HFF-Myc (cell line): Measurements from ENCODE around the gene PLP2.

Experiments
- DNase-seq: peaks from one replicate; pipeline ENCODE4 v3.0.0-alpha.2; 2011; ENCODE audit warnings: low read depth; ENCODE audit errors: extremely low read depth
- H3K4me3 ChIP-seq: replicated peaks from 2 replicates; pipeline ENCODE4 v1.5.1; 2011; ENCODE audit warnings: low read depth, mild to moderate bottlenecking, control low read depth, low read length
- CTCF ChIP-seq: IDR thresholded peaks from 2 replicates; pipeline ENCODE4 v1.5.1; 2012; ENCODE audit warnings: mild to moderate bottlenecking, low read depth, low read length, control low read depth; ENCODE audit errors: missing control alignments

The PLP2 gene

DNA sequence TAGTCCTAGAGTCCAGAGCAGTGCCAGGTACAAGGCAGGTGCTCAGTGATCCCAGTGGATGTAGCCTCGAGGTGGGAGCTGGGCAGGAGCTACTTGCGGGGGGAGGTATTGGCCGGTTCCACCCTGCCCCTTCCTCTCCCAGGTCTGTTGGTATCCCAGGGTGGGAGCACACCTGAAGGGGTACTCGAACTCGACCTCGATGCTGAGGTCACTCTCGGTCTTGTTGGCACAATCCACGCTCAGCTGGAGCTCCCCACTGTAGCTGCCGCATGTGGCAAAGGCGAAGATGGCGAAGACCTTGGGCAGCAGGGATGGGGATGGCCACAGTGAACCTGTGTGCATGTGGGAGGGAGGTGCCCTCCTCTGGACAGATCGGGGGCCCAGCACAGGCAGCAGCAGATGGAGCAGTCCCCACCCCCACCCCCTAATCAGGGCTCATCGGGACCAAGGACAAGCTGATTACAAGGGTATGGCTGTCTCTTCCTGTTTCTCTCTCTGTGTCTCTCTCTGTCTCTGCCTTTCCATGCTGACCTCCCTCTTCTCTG lies 25.9 kb downstream of the PLP2 start:
- DNase-seq = no peak
- TF ChIP-seq CTCF = no peak
- no peak overlapping the region for H3K4me3 ChIP-seq

GRCh38 chrX:49198540-49199314 lies 27.0 kb downstream of the PLP2 start:
- H3K4me3 ChIP-seq = no peak overlapping the region
- no peak for DNase-seq
- TF ChIP-seq CTCF = no peak

DNA sequence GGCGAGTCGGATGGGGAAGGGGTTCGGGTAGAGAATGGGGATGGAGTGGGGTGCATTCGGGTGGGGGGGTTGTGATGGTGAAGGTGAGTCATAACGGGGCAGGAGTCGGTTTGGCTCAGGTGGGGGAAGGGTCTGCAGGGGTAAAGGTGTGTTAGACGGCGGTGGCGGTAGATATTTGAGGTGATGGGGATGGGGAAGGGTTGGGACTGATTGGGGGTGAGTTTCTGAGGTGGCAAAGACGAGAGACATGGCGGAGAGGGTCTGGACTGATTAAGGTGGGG lies 27.6 kb downstream of the PLP2 start:
- TF ChIP-seq CTCF = no peak
- no peak for DNase-seq
- H3K4me3 ChIP-seq = no peak overlapping the region

GRCh38 chrX:49199906-49200771 lies 28.4 kb downstream of the PLP2 start, which contains the start of gene SYP:
TSS of gene SYP (minus strand) at chrX:49200193. CDS start at chrX:49200186, 7 bp downstream.
- no peak within 1 kb of the TSS; the same call in 1 of the 2 replicates for H3K4me3 ChIP-seq
- no peak for TF ChIP-seq CTCF
- DNase-seq = no peak

- no peak overlapping the region for H3K4me3 ChIP-seq
- TF ChIP-seq CTCF = no peak
- DNase-seq = no peak
Measured at GRCh38 chrX:49202022-49202421, 30.3 kb downstream of the PLP2 start.

DNA sequence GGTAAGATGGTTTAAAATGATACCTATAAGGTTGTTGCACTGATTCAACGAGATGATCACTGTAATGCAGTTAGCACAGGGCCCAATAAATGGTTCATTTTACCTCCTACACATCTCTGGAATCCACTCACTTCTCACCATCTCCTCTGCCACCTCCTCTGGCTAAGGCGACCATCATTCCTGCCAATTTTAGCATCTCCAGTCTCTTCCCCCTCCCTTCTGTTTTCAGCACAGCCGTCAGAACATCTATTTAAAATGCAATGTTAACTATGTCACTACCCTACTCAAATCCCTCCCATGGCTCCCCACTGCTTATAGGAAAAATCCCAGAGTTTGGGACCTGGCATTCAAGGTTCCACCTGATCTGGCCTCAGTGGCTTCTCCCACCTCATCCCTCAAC lies 31.8 kb downstream of the PLP2 start:
- no peak for TF ChIP-seq CTCF
- DNase-seq = no peak
- no peak overlapping the region for H3K4me3 ChIP-seq
